Transverse colon (tissue), 4 donors: ENCODE measurements around the gene CPSF4.

Experiments used
- POLR2A ChIP-seq: fragments of 450-650 bp; IDR thresholded peaks from one replicate; pipeline ENCODE4 v1.6.1; 2016; ENCODE audit warnings: antibody characterized with exemption, mild to moderate bottlenecking, moderate library complexity
- POLR2AphosphoS5 ChIP-seq, 3 donors: sonication (generic); formaldehyde crosslinking; IDR thresholded peaks; one replicate each; pipeline ENCODE4 v1.6.1; 2016; ENCODE audit warnings: antibody characterized with exemption in 3 of 3
- TF ChIP-seq, protein P1 (sequence below), 5 experiments: fragments of 200-600 bp in 3 of 5; fragments of 450-650 bp in 2 of 5; sonication (generic) in 3 of 5; IDR thresholded peaks; 1 replicate in 2 of 5; 2 replicates in 3 of 5; pipeline ENCODE4 v1.5.1; 2016 to 2017; ENCODE audit warnings: antibody characterized with exemption in 5 of 5, inconsistent platforms in 3 of 5, mild to moderate bottlenecking in 2 of 5, moderate library complexity in 1 of 5

DNA sequence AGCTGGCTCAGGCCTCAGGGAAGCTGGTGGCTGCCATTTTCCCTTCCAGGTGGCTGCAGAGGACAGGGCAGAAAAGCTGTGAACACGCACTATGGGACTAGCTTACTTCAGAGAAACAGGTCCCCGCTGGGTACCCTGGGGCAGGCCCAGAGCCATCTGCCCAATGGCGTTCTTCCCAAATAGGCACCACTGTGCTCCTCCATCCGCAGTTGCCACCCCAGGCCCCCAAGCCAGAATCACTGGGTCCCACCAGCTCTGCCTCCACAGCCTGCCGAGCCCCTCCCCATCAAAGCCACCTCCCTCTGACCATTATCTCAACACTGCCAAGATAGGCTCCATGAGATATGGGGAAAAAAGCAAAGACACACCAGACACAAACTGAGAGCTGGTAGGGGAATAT is 18.5 kb upstream of the CPSF4 start:
- no peak for TF ChIP-seq POLR2A
- TF ChIP-seq, protein P1, sequence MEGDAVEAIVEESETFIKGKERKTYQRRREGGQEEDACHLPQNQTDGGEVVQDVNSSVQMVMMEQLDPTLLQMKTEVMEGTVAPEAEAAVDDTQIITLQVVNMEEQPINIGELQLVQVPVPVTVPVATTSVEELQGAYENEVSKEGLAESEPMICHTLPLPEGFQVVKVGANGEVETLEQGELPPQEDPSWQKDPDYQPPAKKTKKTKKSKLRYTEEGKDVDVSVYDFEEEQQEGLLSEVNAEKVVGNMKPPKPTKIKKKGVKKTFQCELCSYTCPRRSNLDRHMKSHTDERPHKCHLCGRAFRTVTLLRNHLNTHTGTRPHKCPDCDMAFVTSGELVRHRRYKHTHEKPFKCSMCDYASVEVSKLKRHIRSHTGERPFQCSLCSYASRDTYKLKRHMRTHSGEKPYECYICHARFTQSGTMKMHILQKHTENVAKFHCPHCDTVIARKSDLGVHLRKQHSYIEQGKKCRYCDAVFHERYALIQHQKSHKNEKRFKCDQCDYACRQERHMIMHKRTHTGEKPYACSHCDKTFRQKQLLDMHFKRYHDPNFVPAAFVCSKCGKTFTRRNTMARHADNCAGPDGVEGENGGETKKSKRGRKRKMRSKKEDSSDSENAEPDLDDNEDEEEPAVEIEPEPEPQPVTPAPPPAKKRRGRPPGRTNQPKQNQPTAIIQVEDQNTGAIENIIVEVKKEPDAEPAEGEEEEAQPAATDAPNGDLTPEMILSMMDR (IDR thresholded peaks at IDR 0.05): no peak
- TF ChIP-seq POLR2AphosphoS5 (IDR thresholded peaks at IDR 0.05): no peak
